ENCODE measurements around the gene HIP1R.
"Not testable (repeated sequence)": the region's sequence is repeated elsewhere in the genome, so short reads cannot be mapped to it uniquely, and the experiment has no call there.

HIP1R gene

DNA sequence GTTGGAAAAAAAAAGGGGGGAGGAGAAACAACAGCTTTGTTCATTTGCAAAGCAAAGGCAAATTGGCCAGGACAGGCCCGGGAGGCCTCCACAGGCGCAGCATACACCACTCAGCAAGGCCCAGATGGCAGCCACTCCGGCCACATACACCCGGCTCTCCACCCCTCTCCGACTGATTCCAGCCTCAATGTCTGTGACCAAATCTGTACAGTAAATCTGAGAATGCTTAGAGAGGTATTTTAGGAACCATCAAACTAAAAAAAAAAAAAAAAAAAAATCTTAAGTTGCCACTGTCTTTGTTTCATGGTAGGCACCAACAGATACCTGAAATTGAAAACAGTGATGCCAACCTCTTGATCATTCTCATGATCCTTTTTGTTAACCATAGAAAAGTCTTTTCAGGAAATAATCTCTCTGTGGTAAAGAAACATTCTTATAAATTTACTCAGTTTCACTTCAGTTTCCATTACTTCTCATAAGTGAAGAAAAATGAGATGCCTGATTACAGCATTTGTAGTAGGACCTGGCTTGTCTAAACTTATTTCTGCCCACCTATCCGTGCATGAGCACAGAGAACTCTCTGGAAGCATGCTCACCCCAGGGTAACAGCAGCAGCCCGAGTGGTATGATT is 40.4 kb downstream of the HIP1R start:
- DNase-seq: no peak

DNA sequence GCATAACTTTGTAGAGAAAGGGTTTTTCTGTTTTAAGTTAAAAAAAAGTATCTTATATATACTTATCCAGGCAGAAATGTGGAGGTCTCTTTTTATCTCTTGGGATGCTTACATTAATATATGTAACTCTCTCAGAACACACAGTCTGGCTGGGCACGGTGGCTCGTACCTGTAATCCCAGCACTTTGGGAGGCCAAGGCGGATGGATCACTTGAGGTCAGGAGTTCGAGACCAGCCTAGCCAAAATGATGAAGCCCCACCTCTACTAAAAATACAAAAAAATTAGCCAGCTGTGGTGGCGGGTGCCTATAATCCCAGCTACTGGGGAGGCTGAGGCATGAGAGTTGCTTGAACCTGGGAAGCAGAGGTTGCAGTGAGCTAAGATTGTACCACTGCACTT is 41.0 kb downstream of the HIP1R start:
- not testable (repeated sequence) for DNase-seq

DNA sequence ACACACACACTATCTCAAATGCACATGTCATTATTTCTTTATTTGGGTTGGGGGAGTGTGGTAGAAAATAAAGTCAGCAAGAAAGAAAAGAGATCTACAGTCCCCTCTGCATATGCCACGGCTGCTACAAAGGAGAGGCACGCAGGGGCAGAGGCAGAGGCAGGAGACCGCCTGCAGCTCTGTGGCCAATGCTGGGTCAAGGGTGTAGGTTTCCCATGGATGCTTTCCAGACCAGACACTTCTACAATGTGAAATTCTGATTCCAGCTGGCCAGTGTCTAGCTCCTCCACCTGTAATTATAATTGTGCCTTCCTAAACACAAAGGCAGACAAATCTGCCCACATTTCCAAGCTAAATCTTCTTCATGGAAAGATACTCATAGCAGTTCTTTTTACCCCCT is 41.5 kb downstream of the HIP1R start:
- no peak for DNase-seq

DNA sequence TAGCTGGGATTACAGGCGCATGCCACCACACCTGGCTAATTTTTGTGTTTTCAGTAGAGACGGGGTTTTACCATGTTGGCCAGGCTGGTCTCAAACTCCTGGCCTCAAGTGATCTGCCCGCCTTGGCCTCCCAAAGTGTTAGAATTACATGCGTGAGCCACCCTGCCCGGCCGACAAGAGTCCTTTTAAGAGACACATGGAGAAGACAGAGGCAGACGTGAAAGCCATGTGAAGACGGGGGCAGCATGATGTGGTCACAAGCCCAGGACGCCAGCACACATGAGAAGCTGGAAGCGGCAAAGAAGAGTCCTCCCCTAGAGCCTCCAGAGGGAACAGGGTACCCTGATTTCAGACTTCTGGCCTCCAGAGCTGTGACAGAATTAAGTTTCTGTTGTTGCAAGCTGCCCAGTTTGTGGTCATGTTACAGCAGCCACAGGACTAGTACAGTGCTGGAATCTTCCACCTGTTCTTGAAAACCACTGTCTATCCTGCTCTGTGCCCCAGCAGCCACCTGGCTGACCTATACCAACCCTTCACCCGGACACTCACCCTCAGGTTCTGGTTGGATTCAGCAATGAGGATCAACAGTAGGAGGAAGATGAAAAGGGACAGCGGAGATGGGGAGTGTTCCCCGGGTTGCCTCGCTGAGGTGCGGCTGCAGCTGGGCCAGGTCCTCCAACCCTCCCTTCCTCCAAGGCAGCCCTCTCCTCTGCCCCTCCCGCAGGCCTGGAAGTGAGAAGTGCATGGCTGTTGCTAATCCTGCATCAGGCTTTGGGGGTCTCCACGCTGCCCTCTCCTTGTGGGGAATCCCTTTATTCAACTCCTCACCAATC is 43.7 kb downstream of the HIP1R start:
- no peak for DNase-seq

DNA sequence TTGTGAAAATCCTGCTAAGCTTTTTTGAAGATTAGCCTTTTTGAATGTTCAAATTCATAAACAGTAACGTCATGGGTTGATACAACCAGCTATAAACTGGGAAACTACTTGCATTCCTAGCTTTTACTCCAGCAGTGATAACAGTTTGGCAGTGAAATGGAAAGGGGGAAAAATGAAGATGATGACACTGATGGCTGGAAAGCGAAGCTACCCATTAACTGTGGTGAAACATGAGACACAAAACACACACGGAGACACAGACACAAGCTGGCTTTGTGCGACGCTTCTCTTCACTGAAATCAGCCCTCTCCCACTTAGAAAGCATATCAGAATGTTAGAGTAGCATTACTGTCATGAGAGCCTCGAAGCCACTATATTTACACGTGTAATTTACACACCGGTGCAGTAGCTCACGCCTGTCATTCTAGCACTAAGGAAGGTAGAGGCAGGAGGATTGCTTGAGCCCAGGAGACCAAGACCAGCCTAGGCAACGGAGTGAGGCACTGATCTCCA is 45.0 kb downstream of the HIP1R start:
- no peak for DNase-seq

DNA sequence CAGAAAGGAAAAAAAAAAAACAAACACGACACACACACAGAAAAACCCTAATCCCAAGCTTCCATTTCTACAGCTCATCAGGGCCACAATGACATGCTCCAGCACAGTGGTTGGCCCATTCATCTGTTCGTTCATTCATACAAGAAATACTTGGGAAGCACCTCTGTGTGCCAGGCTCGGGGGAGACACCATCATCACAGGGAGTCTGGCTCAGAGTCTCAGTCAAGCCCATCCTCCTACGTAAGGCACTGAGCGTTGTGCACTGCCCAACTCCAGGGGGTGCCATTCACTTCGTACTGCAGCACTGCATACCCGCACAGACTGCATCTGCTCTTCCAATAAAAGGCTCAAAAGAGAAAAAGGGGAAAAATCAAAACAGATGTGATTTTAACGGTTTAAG is 45.4 kb downstream of the HIP1R start:
- DNase-seq: no peak

DNA sequence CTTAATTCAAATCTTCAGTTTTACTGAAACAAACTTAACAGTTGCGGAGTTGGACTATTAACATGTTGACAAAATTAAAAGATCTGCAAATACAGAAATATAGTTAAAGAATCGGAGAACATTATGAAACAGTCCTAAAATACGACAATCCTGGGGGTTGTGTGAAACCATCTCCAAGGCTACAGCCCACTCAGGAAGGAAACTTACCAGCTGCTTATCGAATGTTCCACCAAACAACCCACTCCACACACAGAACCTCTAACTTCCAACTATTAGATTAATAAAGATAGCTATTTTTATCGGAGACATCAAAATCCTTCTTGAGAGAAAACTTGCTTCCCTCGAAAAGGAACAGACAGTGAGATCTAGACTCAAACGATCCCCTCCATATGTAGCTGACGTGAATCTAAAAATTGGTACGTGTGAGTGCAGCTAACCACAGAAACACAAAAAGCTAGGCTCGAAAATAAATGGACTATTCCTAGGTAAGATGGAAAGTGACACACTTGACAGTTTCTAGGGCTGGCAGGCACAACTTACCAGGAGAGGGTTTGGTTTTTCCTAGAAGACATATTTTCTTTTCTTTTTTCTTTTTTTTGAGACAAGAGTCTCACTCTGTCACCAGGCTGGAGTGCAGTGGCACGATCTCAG is 47.8 kb downstream of the HIP1R start:
- no peak for DNase-seq

DNA sequence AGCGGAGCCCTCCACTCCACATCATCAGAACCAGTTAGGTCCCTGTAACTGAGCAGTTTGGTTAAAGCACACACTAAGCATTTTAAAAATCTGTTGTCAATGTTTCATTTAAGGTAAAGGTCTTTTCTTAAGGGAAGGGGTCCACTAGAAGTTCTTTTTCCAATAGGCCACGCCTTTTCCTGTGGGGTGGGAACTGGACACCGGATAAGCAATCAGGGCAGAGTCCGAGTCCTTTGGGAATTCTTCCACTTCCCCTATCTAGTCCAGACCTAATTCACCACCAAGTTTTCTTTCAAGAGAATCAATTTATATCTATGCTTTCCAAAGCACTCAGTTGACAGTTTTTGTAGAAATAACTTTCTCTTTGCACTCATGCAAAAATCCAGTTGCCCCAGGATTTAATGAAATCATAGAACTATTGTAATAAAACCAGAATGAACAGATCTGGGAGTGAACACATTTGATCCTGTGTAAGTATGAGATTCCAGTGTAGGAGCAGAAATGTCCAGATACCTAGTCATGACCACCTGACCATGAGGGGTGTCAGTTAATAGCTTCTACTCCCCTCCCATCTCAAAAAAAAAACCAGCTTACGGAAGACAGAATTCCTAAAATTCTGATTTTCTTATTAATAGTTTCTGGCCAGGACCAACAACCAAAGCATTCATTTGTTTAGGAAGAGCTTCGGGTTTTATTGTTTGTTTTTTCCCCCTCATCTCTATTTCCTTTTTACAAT is 49.0 kb downstream of the HIP1R start:
- DNase-seq: no peak

DNA sequence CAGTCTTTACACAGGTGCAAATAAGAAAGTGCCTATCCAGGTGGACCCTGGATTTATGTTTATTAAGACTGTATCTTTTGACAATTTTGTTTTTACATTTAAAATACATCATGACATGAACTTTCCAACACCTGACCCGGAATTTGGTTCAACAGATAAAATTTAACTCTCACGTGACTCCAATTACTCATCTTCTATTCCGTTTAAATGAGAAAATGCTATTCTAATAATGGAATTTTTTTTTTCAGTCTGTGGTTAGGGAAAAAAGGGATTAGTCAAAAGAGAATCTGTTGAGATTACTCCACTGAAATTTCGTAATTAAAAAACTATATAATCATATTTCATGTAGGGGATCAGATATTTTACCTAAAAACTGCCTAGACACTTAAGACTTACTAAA is 49.6 kb downstream of the HIP1R start:
- DNase-seq: no peak

DNA sequence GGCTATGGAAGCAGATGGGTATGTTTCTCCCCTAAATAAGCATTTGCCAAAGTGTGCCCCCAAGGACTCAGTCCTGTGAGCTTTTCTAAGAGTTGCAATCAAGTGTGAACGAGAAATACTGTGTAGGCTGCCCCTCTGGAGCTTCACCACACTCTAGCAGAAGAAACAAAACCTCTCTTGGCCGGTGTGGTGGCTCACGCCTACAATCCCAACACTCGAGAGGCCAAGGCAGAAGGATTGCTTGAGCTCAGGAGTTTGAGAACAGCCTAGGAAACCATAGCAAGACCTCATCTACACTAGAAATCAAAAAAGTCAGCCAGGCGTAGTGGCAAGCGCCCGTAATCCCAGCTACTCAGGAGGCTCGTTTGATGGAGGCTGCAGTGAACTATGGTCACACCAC is 50.9 kb downstream of the HIP1R start:
- DNase-seq: no peak

DNA sequence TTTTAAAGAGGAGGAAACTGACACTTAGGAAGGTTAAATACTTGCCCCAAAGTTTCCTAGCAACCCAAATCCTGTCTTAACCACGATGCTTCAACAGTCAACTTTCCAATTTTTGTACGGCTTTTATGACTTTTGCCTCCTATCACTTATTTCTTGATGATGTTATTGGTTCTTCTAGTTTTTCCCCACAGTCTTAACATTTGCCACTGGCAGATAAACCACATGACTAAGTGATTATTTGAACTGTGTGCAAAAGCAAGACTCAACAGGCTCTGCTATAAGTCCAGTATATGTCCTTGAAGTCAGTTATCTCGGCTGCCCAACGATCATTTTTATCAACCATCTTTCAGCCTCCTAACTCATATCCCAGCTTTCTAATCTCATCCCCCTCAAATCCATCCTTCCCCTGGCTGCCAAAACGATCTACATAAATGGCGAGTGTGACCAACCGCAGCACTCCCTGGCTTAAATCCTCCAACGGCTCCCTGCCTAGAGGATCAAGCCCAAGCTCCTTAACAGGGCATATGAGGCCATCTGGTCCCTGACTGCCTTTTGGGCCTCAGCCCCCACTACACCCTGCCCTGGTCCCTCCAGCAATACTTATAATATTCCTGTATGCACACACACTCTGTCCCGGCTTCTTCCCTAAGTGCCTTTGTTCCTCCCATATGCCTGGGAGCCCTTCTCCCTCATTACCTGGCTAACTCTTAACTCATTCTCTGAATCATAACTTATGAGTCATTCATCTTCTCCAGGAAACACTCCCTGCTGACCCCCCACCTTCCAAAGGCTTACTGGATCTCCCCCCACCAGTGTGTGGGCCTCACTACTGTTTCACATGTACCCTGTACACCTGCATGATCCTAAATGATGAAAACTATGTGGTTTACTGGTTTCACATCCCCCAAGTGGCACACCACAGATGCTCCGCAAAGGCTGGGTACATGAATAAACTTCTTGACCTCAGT is 51.9 kb downstream of the HIP1R start:
- peak; percentile 7 for DNase-seq

DNA sequence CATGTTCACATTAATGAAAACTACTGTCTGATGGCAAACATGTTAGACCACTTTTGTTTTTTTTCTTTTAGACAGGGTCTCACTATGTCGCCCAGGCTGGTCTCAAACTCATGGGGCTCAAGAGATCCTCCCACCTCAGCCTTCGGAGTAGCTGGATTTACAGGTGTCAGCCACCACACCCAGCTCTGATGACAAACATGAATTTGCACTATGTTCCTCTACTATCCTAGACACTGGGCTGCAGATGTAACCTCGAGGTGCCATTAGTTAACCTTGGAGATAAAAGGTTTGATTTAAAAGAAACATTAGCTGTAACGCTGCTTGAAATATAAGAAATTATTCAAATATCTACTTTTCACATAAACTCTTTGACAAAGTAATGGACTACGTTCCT is 52.6 kb downstream of the HIP1R start:
- DNase-seq: no peak

DNA sequence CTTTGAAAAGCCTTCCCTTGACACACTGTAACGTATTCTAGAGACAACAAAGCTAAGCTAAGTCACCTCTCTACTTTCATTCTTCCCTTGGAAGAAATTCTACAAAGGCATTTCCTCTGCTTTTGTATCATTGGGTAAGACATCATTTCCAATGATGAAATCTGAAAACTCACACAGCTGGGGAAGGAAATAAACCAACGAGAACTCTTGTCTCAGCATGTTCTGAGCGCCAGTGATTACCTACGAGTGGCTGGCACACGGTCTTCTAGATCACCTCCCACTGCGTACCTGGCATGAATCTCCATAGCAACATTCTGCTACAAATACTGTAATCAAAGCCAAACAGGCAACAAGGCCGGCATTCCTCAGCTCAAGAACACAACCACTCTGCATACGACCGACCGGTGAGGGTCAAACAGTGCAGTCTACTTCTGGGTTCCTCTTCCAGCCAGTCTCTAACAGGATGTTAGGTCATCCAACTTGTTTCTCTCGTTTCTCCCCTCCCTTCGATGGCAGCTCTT is 53.0 kb downstream of the HIP1R start:
- peak; percentile 70 for DNase-seq

DNA sequence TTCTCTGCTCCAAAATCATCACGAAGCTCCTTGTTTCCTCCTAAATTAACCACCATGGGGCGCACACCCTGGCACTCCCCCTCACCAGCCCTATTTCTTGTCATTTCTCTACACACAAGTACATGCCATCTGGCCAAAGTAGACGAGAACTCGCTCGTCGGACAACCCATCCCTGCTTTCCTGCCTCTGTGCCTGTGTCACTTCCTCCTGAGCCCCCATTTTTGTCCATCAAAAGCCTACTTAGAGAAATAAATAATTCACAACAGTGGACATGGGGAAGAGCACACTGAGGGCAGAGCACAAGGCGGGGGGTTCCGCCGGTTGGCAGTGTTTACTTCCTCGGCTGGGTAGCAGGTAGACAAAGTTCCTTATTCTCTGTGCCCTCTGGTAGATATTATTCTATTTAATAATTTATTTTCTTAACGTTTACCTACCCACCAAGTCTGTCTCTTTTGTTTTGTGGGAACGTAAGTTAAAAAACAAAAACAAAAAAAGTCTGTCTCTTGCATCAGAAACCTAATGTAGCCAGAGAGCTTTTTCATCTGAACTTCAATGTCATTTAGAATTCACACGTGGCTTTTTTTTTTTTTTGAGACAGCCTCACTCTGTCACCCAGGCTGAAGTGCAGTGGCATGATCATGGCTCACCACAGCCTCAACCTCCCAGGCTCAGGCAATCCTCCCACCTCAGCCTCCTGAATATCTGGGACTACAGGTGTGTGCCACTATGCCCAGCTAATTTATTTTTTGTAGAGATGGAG is 54.7 kb downstream of the HIP1R start:
- peak; percentile 41 for DNase-seq

DNA sequence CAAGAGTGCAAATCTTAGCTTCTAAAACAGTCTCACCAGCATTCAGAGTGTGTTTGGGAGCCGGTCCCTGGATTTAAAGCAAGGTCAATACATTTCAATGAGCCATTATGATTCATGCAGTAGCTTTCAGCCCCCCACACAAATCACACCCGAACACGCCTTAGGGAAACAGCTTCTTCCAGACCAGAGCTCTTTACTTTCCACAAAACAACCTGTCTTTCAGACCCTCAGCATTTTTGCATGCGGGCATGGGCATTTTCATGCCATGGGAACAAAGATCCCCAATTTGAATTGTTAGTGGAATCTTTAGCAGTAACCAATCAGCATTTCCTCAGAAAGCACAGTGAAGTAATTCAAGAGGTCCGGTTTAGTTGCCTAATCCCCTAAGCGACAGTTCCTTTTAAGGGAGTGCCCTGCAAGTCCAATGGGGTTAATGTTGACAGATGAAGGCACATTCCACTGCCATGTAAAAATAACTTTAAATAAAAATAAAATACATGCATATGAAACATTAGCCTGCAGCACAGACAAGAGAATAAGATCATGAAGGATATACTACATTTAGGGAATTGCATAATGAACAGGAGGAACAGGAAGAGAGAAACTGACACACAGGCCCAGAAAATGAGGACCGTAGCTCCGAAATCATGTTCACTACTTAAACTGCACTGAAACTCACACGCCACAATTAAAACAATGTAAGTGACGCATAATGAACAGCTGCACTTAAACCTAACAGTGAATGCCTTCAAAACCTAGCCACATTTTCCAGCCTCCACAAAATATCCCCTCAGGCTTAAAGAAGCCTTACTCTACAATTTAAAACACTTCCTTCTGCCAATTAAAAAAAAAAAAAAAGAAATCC is 56.6 kb downstream of the HIP1R start:
- peak; percentile 65 for DNase-seq

DNA sequence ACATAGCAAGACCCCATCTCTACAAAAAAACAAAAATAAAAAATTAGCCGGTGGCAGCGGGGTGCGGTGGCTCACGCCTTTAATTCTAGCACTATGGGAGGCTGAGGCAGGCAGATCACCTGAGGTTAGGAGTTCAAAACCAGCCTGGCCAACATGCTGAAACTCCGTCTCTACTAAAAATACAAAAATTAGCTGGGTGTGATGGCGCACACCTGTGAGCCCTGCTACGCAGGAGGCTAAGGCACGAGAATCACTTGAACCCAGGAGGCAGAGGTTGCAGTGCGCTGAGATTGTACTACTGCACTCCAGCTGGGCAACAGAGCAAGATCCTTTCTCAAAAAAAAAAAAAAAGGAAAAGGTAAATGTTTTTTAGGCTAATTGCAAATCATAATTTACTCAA is 57.5 kb downstream of the HIP1R start:
- not testable (repeated sequence) for DNase-seq

DNA sequence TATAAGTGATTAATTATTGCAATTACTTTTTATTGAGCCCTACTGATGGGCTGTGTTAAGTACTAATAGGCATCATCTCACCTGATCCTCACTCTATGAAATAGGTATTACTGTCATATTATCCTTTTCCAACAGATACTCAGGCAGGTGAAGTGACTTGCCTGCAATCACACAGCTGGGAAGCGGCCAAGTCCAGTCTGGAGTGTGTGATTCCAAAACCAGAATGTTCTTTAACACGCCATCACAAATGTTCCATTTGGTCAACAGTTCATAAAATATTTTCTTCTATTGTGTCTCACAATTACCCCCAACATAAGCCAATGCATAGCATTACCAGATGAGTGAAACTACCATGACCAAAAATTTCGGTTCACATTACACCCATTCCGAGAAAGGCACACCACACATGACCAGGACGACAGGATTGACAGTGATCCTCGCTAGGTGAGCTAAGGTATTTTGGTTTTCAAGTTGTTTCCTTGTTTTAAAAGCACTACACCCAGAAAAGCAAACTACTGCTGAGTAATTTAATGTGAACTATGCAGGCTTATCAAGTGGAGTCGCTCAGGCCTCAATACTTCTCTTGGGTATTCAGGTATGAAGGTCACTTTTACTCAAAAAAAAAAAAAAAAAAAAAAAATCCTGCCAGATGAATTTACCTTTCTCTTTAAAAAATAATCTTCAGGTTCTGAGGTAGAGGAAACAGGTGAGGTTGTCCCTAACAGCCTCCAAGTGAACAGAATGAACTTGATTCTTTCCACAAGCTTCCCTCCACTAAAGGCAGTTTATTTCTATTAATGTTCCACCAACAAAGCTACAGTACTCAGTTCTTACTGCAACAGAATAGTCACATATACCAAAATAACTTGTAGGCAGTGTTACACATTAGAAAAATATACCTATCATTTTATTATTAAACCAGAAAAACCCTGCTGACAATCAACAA is 58.2 kb downstream of the HIP1R start:
- no peak for DNase-seq

Data from GF-D8 (cell line).